Osteocyte (in vitro differentiated cells): Measurements from ENCODE around the gene ACSL3. TPM values are rescaled to one million over a fixed set of nuclear protein-coding genes. Genes with fewer than 3 reads are reported as not detected.

Experiments used
- DNase-seq: peaks from one replicate; pipeline ENCODE4 v3.0.0; 2021; ENCODE audit warnings: mixed read lengths; ENCODE audit not compliant: unreplicated experiment; ENCODE audit errors: extremely low spot score
- H3K27ac Mint-ChIP-seq: one replicate; pipeline ENCODE4 v1.8.0; 2021; ENCODE audit warnings: mild to moderate bottlenecking, mixed read lengths; ENCODE audit not compliant: unreplicated experiment
- H3K27me3 Mint-ChIP-seq: one replicate; pipeline ENCODE4 v1.8.0; 2021; ENCODE audit warnings: mixed read lengths; ENCODE audit not compliant: unreplicated experiment
- H3K36me3 Mint-ChIP-seq: one replicate; pipeline ENCODE4 v1.8.0; 2021; ENCODE audit warnings: mixed read lengths; ENCODE audit not compliant: unreplicated experiment
- H3K4me1 Mint-ChIP-seq: one replicate; pipeline ENCODE4 v1.8.0; 2021; ENCODE audit warnings: mixed read lengths; ENCODE audit not compliant: unreplicated experiment
- H3K4me3 Mint-ChIP-seq: one replicate; pipeline ENCODE4 v1.8.0; 2021; ENCODE audit warnings: mild to moderate bottlenecking, moderate library complexity, mixed read lengths; ENCODE audit not compliant: unreplicated experiment
- H3K9me3 Mint-ChIP-seq: one replicate; pipeline ENCODE4 v1.8.0; 2021; ENCODE audit warnings: mixed read lengths; ENCODE audit not compliant: unreplicated experiment
- total RNA-seq: library from RNA; stranded (reverse); gene quantifications from 2 replicates; pipeline ENCODE4 v1.2.1, GENCODE V29; 2021
- TF ChIP-seq, protein P1 (sequence below): fragments of 200-600 bp; sonication (generic); IDR thresholded peaks from 2 replicates; pipeline ENCODE4 v1.5.0; 2021; ENCODE audit warnings: antibody characterized with exemption, mild to moderate bottlenecking, moderate library complexity

The ACSL3 gene
- total RNA-seq, 1 donor from 2014 or later, result 131 TPM

DNA sequence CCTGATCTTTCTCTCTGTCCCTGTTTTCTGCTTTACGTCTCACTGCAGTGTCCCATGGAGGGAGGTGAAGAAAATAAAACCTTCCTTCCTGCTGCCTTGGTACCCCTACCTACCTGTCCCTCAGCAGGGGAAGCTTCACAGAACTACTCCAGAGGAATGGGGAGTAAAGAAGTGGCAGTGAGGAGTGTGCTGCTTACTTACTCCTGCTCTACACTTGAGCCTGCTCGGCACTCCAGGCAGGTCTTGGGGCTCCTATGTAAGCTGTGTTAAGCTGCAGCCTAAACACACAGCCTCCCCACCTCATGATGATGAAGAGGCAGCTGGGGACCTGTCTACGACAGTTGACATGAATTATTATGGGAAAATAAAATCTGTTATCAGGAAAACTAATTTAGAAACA, 72.6 kb downstream of the ACSL3 start:
- no peaks in the 10 kb centered on the region for H3K4me1 Mint-ChIP-seq

DNA sequence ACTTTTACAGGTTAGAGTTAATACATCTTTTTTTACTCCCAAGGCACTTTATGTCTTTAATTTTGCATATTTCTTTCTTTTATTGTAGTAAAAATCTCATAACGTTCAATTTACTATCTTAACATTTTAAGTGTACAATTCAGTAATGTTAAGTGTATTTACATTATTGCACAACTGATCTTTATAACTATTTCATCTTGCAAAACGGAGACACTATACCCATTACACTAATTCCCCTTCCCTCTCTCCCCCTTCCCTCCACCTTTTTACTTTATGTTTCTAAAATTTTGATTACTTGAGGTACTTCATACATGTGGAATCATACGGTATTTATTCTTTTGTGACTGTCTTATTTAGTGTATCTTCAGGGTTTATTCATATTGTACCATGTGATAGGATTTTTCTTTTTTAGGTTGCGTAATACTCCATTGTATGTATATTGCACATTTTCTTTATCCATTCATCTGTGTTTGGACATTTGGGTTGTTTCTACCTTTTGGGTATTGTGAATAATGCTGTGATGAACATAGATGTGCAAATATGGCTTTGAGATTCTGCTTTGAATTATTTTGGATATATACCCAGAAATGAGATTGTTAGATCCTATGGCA, 75.0 kb downstream of the ACSL3 start:
- peaks cover 11% of the 10 kb centered on the region for H3K9me3 Mint-ChIP-seq
- H3K4me3 Mint-ChIP-seq, result no peak overlapping the region
- no peak overlapping the region for H3K27ac Mint-ChIP-seq
- DNase-seq, result no peak
- no peaks in the 10 kb centered on the region for H3K27me3 Mint-ChIP-seq
- peaks cover 57% of the 10 kb centered on the region for H3K36me3 Mint-ChIP-seq
- H3K4me1 Mint-ChIP-seq, result peaks cover 9% of the 10 kb centered on the region
- TF ChIP-seq, protein P1, sequence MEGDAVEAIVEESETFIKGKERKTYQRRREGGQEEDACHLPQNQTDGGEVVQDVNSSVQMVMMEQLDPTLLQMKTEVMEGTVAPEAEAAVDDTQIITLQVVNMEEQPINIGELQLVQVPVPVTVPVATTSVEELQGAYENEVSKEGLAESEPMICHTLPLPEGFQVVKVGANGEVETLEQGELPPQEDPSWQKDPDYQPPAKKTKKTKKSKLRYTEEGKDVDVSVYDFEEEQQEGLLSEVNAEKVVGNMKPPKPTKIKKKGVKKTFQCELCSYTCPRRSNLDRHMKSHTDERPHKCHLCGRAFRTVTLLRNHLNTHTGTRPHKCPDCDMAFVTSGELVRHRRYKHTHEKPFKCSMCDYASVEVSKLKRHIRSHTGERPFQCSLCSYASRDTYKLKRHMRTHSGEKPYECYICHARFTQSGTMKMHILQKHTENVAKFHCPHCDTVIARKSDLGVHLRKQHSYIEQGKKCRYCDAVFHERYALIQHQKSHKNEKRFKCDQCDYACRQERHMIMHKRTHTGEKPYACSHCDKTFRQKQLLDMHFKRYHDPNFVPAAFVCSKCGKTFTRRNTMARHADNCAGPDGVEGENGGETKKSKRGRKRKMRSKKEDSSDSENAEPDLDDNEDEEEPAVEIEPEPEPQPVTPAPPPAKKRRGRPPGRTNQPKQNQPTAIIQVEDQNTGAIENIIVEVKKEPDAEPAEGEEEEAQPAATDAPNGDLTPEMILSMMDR, result no peak

More for the DNA sequence above, 72.6 kb downstream of the ACSL3 start:
- no peak overlapping the region for H3K27ac Mint-ChIP-seq
- DNase-seq, result no peak
- peaks cover 61% of the 10 kb centered on the region for H3K36me3 Mint-ChIP-seq
- H3K27me3 Mint-ChIP-seq, result no peaks in the 10 kb centered on the region
- TF ChIP-seq, protein P1, result no peak
- H3K9me3 Mint-ChIP-seq, result peaks cover 11% of the 10 kb centered on the region
- no peak overlapping the region for H3K4me3 Mint-ChIP-seq

DNA sequence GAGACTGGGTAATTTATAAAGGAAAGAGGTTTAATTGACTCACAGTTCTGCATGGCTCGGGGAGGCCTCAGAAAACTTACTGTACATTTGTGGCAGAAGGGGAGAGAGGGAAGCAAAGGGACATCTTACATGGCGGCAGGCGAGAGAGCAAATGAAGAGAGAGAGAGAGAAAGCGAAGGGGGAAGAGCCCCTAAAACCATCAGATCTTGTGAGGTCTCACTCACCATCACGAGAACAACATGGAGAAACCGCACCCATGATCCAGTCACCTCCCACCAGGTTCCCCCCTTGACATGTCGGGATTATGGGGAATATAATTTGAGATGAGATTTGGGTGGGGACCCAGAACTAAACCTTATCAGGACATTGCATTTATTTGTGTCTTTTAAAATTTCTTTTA, 75.9 kb downstream of the ACSL3 start:
- H3K27me3 Mint-ChIP-seq, result no peaks in the 10 kb centered on the region
- DNase-seq, result no peak
- peaks cover 10% of the 10 kb centered on the region for H3K4me1 Mint-ChIP-seq
- H3K27ac Mint-ChIP-seq, result peak overlapping the region; percentile 7
- TF ChIP-seq, protein P1, result no peak
- H3K36me3 Mint-ChIP-seq, result peaks cover 55% of the 10 kb centered on the region
- H3K4me3 Mint-ChIP-seq, result no peak overlapping the region
- peaks cover 11% of the 10 kb centered on the region for H3K9me3 Mint-ChIP-seq

DNA sequence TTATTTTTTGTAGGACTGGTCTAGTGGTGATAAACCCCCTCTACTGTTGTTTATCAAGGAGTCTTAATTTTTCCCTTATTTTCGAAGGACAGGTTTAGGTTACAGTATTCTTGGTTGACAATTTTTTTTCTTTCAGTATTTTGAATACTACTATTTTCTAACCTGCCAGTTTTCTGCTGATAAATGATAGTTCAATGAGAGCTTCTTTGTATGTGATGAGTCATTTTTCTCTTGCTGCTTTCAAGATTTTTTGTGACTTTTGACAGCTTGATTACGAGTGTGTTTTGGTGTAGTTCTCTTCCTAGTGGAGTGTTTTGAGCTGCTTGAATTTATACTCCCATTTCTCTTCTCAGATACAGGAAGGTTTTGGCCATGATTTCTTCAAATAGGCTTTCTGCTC, 77.5 kb downstream of the ACSL3 start:
- no peak overlapping the region for H3K27ac Mint-ChIP-seq
- peaks cover 52% of the 10 kb centered on the region for H3K36me3 Mint-ChIP-seq
- H3K4me3 Mint-ChIP-seq, result no peak overlapping the region
- no peak for DNase-seq
- H3K9me3 Mint-ChIP-seq, result peaks cover 11% of the 10 kb centered on the region
- TF ChIP-seq, protein P1, result no peak
- no peaks in the 10 kb centered on the region for H3K27me3 Mint-ChIP-seq
- H3K4me1 Mint-ChIP-seq, result peaks cover 20% of the 10 kb centered on the region

DNA sequence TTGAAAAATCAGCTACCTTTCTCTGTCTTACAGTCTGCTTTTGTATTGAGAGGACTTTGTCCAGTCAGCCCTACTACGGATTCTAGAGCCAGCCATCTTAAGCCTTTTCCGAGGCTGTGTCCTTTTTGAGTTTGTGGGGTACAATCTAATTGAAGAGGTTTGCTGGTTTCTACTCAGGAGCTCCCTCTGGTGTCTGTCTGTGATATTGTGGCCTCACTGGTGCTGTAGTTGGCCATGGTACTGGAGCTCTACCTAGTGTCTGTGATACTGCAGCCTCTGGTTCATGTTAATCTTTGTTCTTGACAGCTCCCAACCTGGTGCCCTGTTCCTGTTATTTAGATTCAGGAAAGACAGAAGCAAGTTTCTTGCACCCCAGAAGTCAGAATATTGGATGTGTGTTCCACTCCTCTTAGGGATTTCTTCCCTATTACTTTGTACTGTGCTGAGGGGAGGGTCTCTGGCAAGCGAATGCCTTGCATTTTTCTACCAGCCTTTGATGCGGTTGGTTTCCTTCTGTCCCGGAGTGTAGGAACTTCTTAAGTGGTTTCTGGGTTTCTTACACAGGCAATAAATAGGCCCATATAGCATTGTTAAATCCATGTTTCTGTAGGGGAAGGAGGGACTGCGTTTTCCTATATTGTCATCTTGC, 78.5 kb downstream of the ACSL3 start:
- no peak for DNase-seq
- H3K27ac Mint-ChIP-seq, result no peak overlapping the region
- TF ChIP-seq, protein P1, result peak; percentile 71
- H3K4me3 Mint-ChIP-seq, result no peak overlapping the region
- H3K27me3 Mint-ChIP-seq, result no peaks in the 10 kb centered on the region
- H3K4me1 Mint-ChIP-seq, result peaks cover 30% of the 10 kb centered on the region
- H3K36me3 Mint-ChIP-seq, result peaks cover 47% of the 10 kb centered on the region
- peaks cover 11% of the 10 kb centered on the region for H3K9me3 Mint-ChIP-seq
